ENCODE data around the gene MRLN. TPM values are rescaled to one million over a fixed set of nuclear protein-coding genes. Genes with fewer than 3 reads are reported as not detected.
A peak's percentile ranks its signal among the peaks of the same experiment; 100 is the strongest.

Gene MRLN
- total RNA-seq, 1 donor from 2014 or later: 432 TPM

GRCh38 chr10:59706851-59707797, 46.1 kb downstream of the MRLN start:
- no peak for DNase-seq (ENCODE audit: low read depth)

GRCh38 chr10:59705931-59706330, 47.3 kb downstream of the MRLN start:
- no peak for DNase-seq (ENCODE audit: low read depth)

- no peak for DNase-seq (ENCODE audit: low read depth)
Observed at GRCh38 chr10:59704630-59705029, 48.6 kb downstream of the MRLN start.

- DNase-seq (ENCODE audit: low read depth): no peak
Observed at GRCh38 chr10:59702347-59702746, 50.9 kb downstream of the MRLN start.

- no peak for DNase-seq (ENCODE audit: low read depth)
Observed at GRCh38 chr10:59700709-59701108, 52.5 kb downstream of the MRLN start.

- no peak for DNase-seq (ENCODE audit: low read depth)
Observed at GRCh38 chr10:59698326-59698725, 54.9 kb downstream of the MRLN start.

GRCh38 chr10:59695637-59696036, 57.6 kb downstream of the MRLN start:
- DNase-seq (ENCODE audit: low read depth): no peak

- DNase-seq (ENCODE audit: low read depth): no peak
Observed at GRCh38 chr10:59694936-59695335, 58.3 kb downstream of the MRLN start.

- DNase-seq (ENCODE audit: low read depth): no peak
Observed at GRCh38 chr10:59692113-59692512, 61.1 kb downstream of the MRLN start.

GRCh38 chr10:59688921-59689351, 64.3 kb downstream of the MRLN start:
- no peak for DNase-seq (ENCODE audit: low read depth)

GRCh38 chr10:59687657-59688056, 65.6 kb downstream of the MRLN start:
- peak; percentile 57 for DNase-seq (ENCODE audit: low read depth)

Other genes with a start within 250 kb of the MRLN start
- gene SLC16A9, start 43.6 kb downstream of the MRLN start, total RNA-seq: 0.88 and 2.1 TPM in 2 replicates
- gene CCDC6, start 153.1 kb upstream of the MRLN start, total RNA-seq: 19.4 and 19.6 TPM in 2 replicates